ENCODE results near the gene SPIRE1.

The SPIRE1 gene

DNA sequence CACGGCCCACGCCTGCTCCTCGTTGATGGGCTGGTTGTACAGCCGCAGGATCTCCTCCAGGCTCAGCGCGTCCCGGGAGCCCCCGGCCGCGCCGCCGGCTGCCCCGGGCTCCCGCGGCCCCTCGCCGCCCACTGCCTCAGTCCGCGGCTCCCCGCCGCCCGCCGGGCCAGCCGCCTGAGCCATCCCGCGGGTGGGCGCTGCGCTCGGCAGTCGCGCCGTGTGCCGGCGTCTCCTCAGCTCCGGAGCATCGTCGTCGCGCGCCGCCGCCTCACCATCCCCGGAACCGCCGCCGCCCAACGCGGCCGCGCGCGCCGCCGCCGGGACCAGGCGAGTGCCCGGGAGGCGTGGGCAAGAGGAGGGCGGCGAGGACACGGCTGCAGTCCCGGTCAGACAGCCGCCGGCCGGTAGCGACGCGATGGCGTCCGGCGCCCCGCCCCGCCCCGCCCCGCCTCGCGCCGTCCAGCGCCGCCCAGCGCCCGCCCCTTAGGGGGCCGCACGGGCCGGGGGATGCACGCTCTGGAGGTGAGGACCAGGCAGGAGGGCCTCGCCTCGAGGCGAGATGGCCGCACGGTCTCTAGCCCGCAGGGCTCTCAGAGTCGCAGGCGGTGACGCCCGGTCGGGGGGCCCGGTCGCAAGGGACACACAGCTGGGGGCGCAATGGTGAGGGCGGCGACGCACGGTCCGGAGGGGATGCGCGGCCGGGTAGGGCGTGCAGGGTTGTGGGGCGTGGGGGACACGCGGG lies at the start of gene SPIRE1:
Gene SPIRE1, minus strand, starts transcription at position 424 of the 742 bp plus-strand sequence. Its CDS starts 241 bp downstream, at position 183.
- DNase-seq: no peak

DNA sequence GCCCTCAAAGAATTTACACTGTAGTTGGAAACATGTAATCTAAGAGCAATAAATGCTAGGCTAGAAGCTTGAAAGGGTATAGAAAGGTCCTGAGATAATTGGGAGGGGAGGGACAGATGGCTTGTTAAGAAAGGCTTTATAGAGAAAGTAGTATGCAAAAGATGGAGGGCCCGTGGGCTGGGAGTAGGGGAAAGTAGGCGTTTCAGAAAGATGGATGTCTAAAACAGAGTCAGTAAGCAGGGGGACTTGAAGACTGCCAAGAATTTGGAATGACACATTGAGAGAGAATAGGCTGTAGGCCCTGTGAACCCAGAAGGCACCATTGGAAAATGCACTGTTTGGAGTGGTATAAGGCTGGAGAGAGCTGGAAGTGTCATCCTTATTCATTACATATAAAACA lies 45.8 kb upstream of the SPIRE1 start:
- DNase-seq: no peak

GRCh38 chr18:12703096-12703567 lies 45.2 kb upstream of the SPIRE1 start:
- no peak for DNase-seq

DNA sequence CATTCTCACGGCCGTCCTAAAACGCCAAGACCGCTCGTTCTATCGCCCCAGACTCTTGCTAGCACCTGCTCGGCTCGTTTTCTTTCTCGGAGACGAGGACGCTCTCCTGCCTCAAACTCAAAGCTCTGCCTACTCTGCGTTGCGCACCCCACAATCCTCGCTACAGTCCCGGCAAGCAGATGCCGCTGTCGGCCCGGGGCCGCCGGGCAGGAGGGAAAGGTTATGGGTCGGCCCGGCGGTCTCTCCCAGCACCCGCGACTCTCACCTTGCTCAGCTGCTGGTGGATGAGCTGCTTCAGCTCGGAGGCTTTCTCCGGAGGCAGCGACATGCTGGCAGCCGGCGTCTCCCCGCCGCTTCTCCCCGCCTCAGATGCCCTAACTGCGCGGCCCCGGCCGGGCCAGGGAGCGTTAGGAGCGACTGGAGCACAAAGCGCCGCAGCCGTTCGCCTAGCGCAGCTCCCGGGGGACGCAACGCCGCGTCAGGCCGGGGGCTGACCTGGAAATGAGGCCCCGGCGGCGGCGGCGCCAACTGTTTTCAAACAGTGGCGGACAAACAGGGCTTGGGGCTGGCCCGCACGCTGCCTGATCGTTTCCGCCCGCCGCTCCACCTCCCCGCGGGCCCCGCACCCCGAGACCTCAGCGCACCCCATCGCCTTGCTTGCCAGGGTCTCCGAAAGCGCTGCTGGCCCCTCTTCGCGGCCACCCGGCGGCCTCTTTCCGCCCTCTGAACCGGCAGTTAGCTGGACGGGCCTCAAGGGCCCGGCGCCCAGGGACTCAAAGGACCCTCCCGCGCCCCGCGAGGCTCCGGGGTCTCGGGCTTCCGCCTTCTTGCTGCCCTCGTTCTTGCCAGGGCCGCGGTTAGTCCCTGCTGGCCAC lies 44.6 kb upstream of the SPIRE1 start, which contains the start of the genes CEP76 and PSMG2:
Gene CEP76, minus strand, starts transcription at position 503 of the 875 bp plus-strand sequence. Its CDS starts 175 bp downstream, at position 328.
Gene PSMG2, plus strand, starts transcription at position 822 of the 875 bp plus-strand sequence. CDS start 66 bp downstream, outside the sequence.
- no peak for DNase-seq

DNA sequence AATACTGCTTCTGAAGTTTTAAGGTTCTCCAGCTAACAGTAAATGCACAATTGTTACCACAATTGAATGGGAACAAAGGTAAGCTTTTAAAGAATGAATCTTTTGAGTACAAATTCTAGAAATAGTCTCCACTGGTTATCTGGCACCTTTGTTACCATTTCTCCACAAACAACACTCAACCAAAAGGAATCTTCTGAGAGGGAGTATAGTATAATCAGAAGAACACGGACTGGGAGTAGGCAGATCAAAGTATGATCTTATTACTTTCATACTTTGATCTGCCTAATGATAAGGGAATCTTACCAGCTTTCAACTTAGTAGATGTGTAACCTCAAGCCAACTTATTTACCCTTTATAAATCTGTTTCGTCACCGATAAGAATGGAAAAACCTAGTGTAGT lies 43.3 kb upstream of the SPIRE1 start:
- DNase-seq: no peak

DNA sequence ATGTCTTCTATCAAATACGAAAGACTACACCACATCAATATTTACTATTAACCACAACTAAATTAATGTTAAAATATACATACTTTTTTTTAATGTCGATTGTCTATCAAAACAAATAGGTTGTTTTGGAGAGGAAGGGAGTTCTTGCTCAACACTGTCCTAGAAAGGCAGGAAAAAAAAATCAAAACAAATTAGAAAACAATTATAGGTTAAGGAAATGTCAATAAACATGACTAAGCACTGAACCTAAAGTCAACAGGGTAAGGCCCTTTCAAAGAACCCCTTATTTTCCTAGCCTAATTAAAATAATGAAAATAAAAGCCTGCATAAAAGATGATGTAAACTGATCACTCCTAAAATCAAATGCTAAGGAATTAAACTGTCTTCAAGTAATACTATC lies 41.8 kb upstream of the SPIRE1 start:
- no peak for DNase-seq

DNA sequence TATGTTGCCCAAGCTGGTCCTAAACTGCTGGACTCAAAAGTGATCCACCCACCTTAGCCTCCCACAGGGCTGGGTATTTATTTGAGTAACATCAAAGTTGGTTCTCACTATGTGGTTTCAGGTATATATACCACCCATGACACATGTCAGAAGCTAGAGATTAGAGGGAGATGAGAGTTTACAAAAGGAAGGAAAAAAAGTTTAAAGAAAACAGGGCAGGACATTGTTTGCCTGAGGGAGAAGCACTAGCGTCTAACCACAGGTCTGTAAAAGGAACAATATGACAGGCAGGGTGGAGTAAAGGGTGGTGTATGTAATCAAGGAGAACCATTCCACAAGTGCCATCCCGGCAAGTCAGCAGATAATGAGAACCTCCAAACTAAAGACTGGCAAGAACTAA lies 36.1 kb upstream of the SPIRE1 start:
- DNase-seq: no peak

GRCh38 chr18:12692206-12692605 lies 34.3 kb upstream of the SPIRE1 start:
- DNase-seq: no peak

GRCh38 chr18:12689256-12689850 lies 31.4 kb upstream of the SPIRE1 start:
- DNase-seq: no peak

- no peak for DNase-seq
These were observed 28.2 kb upstream of the SPIRE1 start for GRCh38 chr18:12686100-12686499.

DNA sequence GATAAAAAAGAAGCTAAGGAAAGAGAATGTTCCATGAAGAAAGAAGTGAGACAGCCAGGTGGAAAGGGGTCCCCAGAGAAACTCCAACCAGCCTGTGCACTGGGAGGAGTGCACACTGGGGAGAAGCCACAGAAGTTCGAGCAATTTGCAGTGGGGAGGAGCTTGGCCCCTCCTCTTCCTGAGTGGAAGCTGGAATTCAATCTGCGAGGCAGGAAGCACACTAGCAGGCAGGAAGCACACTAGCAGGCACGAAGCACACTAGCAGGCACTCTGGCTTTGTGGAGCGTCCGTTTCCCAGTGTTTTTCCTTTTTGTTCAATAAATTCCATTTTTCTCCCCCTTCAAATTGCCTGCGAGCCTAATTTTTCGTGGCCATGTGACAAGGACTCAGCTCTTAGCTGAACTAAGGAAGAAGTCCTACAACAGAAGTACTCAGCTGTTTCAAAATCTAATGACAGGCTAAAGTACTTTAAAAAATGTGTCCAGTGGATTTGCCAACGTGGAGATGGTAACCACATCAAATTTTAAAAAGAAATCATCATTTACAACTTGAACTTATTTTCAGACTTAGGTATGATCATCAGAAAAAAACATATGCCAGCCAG lies 21.4 kb upstream of the SPIRE1 start:
- no peak for DNase-seq

GRCh38 chr18:12668041-12668440 lies 10.1 kb upstream of the SPIRE1 start:
- DNase-seq: no peak

GRCh38 chr18:12659904-12660605 lies 2.1 kb upstream of the SPIRE1 start:
- peak; percentile 16 for DNase-seq

DNA sequence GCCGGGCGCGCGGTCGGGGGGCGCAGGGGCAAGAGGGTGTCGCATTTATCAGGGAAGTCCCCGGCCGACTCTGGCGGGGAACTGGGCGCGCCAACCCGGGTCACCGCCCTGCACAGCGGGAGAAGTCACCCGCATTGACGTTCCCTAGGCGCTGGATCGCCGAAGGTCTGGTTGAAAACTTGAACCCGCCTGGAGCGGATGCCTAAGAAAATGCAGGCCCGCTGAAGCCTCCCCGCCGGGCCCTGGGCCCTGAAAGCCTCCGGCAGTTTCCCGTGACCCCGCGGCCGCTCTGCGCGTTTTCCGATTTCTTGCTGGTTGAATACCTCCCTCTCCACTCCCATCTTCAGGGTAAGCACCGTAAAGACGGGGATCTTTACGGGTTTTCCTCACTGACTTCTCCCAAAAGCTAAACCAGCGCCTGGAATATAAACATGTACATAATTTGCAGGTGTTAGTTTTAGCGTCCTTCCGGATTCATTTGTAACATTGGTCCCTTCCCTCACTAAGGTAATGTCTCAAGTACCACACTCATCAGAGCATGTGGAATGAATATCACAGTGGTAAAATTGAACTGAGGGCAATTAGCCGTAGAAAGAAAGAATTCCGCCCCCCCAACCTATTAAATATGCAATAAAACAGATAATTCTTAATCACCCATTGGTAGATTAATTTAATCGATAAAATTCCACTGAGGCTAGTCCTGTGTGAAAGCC lies 675 bp upstream of the SPIRE1 start:
- DNase-seq: no peak

- DNase-seq: no peak
These were observed 796 bp downstream of the SPIRE1 start for GRCh38 chr18:12656938-12657683.

DNA sequence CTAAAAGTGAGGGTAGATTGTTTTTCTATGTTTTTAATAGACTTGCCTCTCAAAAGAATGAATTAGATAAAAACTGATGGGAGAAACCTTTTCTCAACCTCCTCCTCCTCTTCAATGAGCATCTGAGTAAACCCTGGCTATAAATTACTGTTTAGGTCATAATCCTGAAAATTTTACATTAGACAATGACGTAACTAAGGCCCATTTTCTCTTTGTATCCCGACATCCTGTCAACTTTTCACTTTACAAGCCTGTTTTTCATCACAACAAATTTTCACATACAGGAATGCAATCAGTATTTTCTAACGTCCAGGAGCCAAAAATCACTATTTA lies 1.3 kb downstream of the SPIRE1 start:
- no peak for DNase-seq

- no peak for DNase-seq
These were observed 2.9 kb downstream of the SPIRE1 start for GRCh38 chr18:12654971-12655370.

DNA sequence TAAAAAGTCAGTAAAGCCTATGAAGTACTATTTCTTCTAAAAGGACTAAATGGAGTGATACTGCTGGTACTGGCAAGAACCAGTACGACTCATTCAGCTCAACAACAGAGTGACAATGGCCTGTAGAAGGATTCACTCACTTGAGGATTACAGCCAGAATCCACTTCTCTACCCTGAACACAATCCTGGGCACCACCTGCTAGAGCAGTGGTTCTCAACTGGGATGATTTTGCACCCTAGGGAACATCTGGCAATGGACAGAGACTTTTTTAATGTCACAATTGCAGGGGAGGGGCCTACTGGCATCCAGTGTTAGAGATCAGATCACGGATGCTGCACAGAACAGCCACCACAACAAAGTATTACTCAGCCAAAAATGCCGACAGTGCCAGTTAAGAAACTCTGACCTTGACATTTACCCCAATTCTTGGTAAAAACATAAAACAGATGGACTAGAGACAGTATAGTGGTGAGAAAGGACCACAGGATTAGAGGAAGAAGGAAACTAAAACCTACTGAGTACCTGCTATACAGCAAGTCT lies 5.0 kb downstream of the SPIRE1 start:
- no peak for DNase-seq

DNA sequence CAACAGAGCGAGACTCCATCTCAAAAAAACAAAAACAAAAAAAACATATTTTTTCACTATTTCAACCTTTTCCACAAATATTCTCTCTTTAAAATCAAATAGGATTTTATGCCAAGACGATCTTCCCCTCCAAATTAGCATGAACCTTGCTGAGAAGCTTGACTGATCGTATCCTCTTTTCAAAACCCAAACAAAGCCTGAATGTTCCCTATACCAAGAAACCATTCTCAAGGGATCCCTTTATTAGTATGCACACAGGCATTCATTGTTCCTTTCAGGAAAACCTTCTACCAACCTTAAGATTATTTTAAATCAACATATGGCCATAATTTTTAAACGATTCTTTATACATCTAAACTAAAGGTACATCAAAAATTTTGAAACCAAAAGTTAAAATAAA lies 6.3 kb downstream of the SPIRE1 start:
- DNase-seq: no peak

DNA sequence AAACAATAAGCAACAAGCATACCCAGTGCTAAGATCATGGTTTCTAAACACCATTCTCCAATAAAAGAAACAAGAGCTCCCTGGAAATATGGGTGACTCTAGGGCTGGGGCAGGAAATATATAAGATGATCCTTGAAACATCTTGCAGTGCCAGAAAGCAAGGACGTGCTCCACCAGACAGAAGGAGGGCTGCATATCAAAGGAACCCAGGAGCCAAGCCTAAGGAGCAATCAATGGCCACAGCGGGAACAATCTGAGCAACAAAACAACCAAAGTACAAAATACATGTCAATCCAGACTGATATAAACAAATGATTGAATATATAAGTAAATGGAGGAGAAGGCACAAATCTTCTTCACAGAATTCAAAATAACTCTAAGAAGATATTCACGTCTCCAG lies 10.1 kb downstream of the SPIRE1 start:
- no peak for DNase-seq

DNA sequence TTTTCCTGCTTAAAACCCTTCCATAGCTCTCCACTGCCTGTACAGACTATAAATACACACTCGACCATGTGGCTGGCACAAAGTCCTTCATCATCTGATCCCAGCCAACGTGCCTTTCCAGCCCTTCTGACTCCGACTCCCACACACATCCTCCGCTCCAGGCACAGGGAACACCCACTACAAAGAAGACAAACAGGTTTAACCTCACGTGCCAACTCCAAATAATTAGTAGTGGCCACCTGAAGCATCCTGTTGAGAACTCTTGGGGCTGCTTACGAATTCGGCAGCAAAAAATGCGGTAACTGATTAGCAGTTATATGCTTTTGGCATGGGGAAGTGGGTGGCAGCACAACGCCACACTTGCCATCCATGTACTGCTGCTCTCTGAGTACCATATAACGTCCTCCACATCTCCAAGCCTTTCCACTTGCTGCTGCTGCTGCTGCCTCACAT lies 12.1 kb downstream of the SPIRE1 start:
- no peak for DNase-seq

All from NCI-H187 treated with DMSO at 0.1 percent for 48 hours (cell line).